GM12878 (cell line): ENCODE measurements around the gene CLDN14. TPM values are rescaled to one million over a fixed set of nuclear protein-coding genes. Genes with fewer than 3 reads are reported as not detected.
A peak's percentile ranks its signal among the peaks of the same experiment; 100 is the strongest.

Experiments
- ATAC-seq: fragments of 200-7000 bp; cut with Tn5 transposase; 3 replicates; pipeline ENCODE4 v1.9.1; 2020; ENCODE audit warnings: mild to moderate bottlenecking, moderate library complexity
- BruUV-seq: library from RNA; stranded (reverse); fragments of 400-500 nt; replicated peaks from 2 replicates; lab custom pipeline; 2021; lab: Mats Ljungman, UMichigan
- CTCF ChIA-PET: fragments of 300-600 bp; sonication (Branson Sonifier 250); formaldehyde crosslinking; extraction: SDS; loops from one replicate; lab custom pipeline; 2021; ENCODE audit warnings: inconsistent platforms; lab: Yijun Ruan, JAX
- POLR2A ChIA-PET: fragments of 350-600 bp; formaldehyde crosslinking; extraction: SDS; loops from one replicate; lab custom pipeline; 2021; ENCODE audit warnings: inconsistent platforms; lab: Charles Lee
- RAD21 ChIA-PET: fragments of 300-600 bp; sonication (Branson Sonifier 250); formaldehyde crosslinking; loops from one replicate; lab custom pipeline; 2023; ENCODE audit warnings: antibody characterized with exemption; ENCODE audit not compliant: unreplicated experiment; lab: Charles Lee
- SMC1A ChIA-PET: fragments of 300-600 bp; sonication (Branson Sonifier 250); formaldehyde crosslinking; loops from one replicate; lab custom pipeline; 2023; ENCODE audit not compliant: unreplicated experiment, uncharacterized antibody; lab: Charles Lee
- DNase-seq: peaks from one replicate; pipeline ENCODE4 v3.0.0-alpha.2; 2011; ENCODE audit warnings: low read depth, low spot score
- FAIRE-seq: peaks from 3 replicates; lab custom pipeline; 2011; peaks lifted over from hg19 to GRCh38; lab: Jason Lieb, UNC
- H2AFZ ChIP-seq: 2 replicates; pipeline ENCODE4 v1.6.0; 2011; ENCODE audit warnings: low read depth, low read length, control low read depth; ENCODE audit not compliant: control insufficient read depth
- H3K27ac ChIP-seq: 2 replicates; pipeline ENCODE4 v1.5.1; 2011; ENCODE audit warnings: control low read depth; ENCODE audit not compliant: control insufficient read depth, insufficient read depth
- H3K27me3 ChIP-seq, 2 experiments: replicated peaks in 1 of 2; 2 replicates each; pipeline versions ENCODE4 v1.6.0 to v1.6.1; 2011; ENCODE audit warnings: low read length in 1 of 2; ENCODE audit not compliant: control insufficient read depth in 2 of 2, insufficient read depth in 2 of 2
- H3K36me3 ChIP-seq, 2 experiments: 2 replicates each; pipeline ENCODE4 v1.5.1; 2011; ENCODE audit warnings: low read length in 1 of 2; ENCODE audit not compliant: control insufficient read depth in 2 of 2, insufficient read depth in 2 of 2
- H3K4me1 ChIP-seq: 2 replicates; pipeline ENCODE4 v1.6.1; 2011; ENCODE audit warnings: mild to moderate bottlenecking, low read length, moderate library complexity, mixed read lengths; ENCODE audit not compliant: control insufficient read depth, insufficient read depth
- H3K4me2 ChIP-seq: 2 replicates; pipeline ENCODE4 v1.6.0; 2011; ENCODE audit warnings: control low read depth; ENCODE audit not compliant: control insufficient read depth, insufficient read depth
- H3K4me3 ChIP-seq: fragments of 200-600 bp; sonication (generic); 2 replicates; pipeline ENCODE4 v1.5.1; 2016
- H3K79me2 ChIP-seq: 2 replicates; pipeline ENCODE4 v1.6.0; 2011; ENCODE audit warnings: low read length; ENCODE audit not compliant: control insufficient read depth, insufficient read depth
- H3K9ac ChIP-seq: 2 replicates; pipeline ENCODE4 v1.8.0; 2011; ENCODE audit warnings: low read length, control low read depth, mixed read lengths; ENCODE audit not compliant: control insufficient read depth, insufficient read depth
- H3K9me3 ChIP-seq: replicated peaks from 3 replicates; pipeline ENCODE4 v1.5.1; 2011; ENCODE audit warnings: mild to moderate bottlenecking, low read length; ENCODE audit not compliant: control insufficient read depth, insufficient read depth
- H4K20me1 ChIP-seq: 2 replicates; pipeline ENCODE4 v1.6.0; 2011; ENCODE audit not compliant: control insufficient read depth, insufficient read depth
- DPF2 ChIP-seq: fragments of 450-650 bp; IDR thresholded peaks from 2 replicates; pipeline ENCODE4 v1.6.1; 2017; ENCODE audit warnings: mild to moderate bottlenecking
- IKZF1 ChIP-seq: fragments of 450-650 bp; conservative IDR thresholded peaks from 2 replicates; pipeline ENCODE4 v1.6.1; 2017; ENCODE audit warnings: antibody characterized with exemption, mild to moderate bottlenecking
- MTA2 ChIP-seq: fragments of 450-650 bp; IDR thresholded peaks from 2 replicates; pipeline ENCODE4 v1.6.1; 2016; ENCODE audit warnings: low read depth, mild to moderate bottlenecking, moderate library complexity
- NFIC ChIP-seq: IDR thresholded peaks from 2 replicates; pipeline ENCODE4 v1.6.1; 2012; ENCODE audit warnings: low read depth, mild to moderate bottlenecking, inconsistent platforms, low read length, moderate library complexity
- RB1 ChIP-seq: fragments of 450-650 bp; formaldehyde crosslinking; IDR thresholded peaks from 2 replicates; pipeline ENCODE4 v1.6.1; 2017; ENCODE audit warnings: mild to moderate bottlenecking, borderline replicate concordance
- RUNX3 ChIP-seq: IDR thresholded peaks from 2 replicates; pipeline ENCODE4 v1.6.1; 2012; ENCODE audit warnings: low read length, inconsistent platforms
- SPI1 ChIP-seq: IDR thresholded peaks from 2 replicates; pipeline ENCODE4 v1.6.1; 2011; ENCODE audit warnings: low read depth, mild to moderate bottlenecking, low read length, moderate library complexity, borderline replicate concordance; ENCODE audit not compliant: insufficient read depth
- TCF12 ChIP-seq: IDR thresholded peaks from 2 replicates; pipeline ENCODE4 v1.6.1; 2011; ENCODE audit warnings: low read depth, mild to moderate bottlenecking, low read length
- ZNF592 ChIP-seq: fragments of 450-650 bp; IDR thresholded peaks from 2 replicates; pipeline ENCODE4 v1.6.1; 2017; ENCODE audit warnings: mild to moderate bottlenecking, moderate library complexity
- WGBS: methylation state at CpG from one replicate; pipeline ENCODE4 v1.1.6; 2016; ENCODE audit warnings: low lambda C conversion rate; ENCODE audit not compliant: insufficient replicate concordance, insufficient coverage; ENCODE audit errors: missing lambda C conversion rate; 5-methylcytosine and 5-hydroxymethylcytosine counted together
- in situ Hi-C: fragments of 300-500 bp; cut with MboI; formaldehyde crosslinking; loops from 9 replicates; pipeline ENCODE4 v1.14.3; 2018; ENCODE audit warnings: mixed read lengths
- intact Hi-C: fragments of 100-400 bp; cut with micrococcal nuclease; formaldehyde crosslinking; loops from one replicate; pipeline ENCODE4 v1.14.2; 2022; ENCODE audit not compliant: unreplicated experiment
- polyA plus RNA-seq, 11 experiments: library from polyadenylated mRNA; depleted of rRNA in 4 of 11; unstranded in 6 of 11; stranded (reverse) in 5 of 11; fragments of >200 nt; fragmentation: Nextera tagmentation in 4 of 11; fragmentation: Illumina TruSeq in 1 of 11; extraction: Ambion mirVana in 4 of 11; extraction: Trizol in 1 of 11; gene quantifications; 1 replicate in 1 of 11; 2 replicates in 10 of 11; pipeline versions ENCODE4 v1.2.1 to v1.2.3, GENCODE V29; 2011 to 2016; ENCODE audit warnings: inconsistent platforms in 2 of 11, missing spikeins in 2 of 11, low read depth in 1 of 11
- total RNA-seq, 4 experiments: library from RNA; depleted of rRNA in 3 of 4; stranded (reverse); fragments of >200 nt in 3 of 4; fragmentation: Illumina TruSeq in 1 of 4; extraction: Trizol in 1 of 4; gene quantifications; 2 replicates each; pipeline versions ENCODE4 v1.2.1 to v1.2.3, GENCODE V29; 2013 to 2021
- TF ChIP-seq, protein P1 (sequence below): IDR thresholded peaks from 2 replicates; pipeline ENCODE4 v1.6.1; 2011; ENCODE audit warnings: borderline replicate concordance, low read depth, mild to moderate bottlenecking, moderate library complexity, low read length; ENCODE audit not compliant: insufficient read depth, poor library complexity, severe bottlenecking
- TF ChIP-seq, protein P2 (sequence below): IDR thresholded peaks from 2 replicates; pipeline ENCODE4 v1.6.1; 2011; ENCODE audit warnings: low read depth, low read length, improper control_type of control experiment, borderline replicate concordance

CLDN14 gene
- total and polyA plus RNA-seq, 10 of the 15 experiments (the other 5 are each of a cell fraction or from before 2014, with no cell fraction given): 0.90 to 19.4 (median 6.6) TPM

GRCh38 chr21:36522219-36522808 lies 42.4 kb upstream of the CLDN14 start (continued):
- TF ChIP-seq, protein P1, sequence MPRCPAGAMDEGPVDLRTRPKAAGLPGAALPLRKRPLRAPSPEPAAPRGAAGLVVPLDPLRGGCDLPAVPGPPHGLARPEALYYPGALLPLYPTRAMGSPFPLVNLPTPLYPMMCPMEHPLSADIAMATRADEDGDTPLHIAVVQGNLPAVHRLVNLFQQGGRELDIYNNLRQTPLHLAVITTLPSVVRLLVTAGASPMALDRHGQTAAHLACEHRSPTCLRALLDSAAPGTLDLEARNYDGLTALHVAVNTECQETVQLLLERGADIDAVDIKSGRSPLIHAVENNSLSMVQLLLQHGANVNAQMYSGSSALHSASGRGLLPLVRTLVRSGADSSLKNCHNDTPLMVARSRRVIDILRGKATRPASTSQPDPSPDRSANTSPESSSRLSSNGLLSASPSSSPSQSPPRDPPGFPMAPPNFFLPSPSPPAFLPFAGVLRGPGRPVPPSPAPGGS: no peak
- TF ChIP-seq MTA2: no peak
- TF ChIP-seq, all 136 proteins: peak for 0

GRCh38 chr21:36518883-36519492 lies 39.1 kb upstream of the CLDN14 start:
- no peak overlapping the region for H3K4me3 ChIP-seq
- CTCF ChIA-PET: interaction anchor here (1.2 to 5.5 kb wide), 3 partner anchors 15 to 17 kb away, joined by 3 to 38 read pairs (median 7); no protein-coding TSS in a partner anchor
- peak overlapping the region; percentile 91 for H3K27ac ChIP-seq
- no peaks in the 10 kb centered on the region for H4K20me1 ChIP-seq
- SMC1A ChIA-PET: interaction anchor here (0.7 to 11.6 kb wide), 8 partner anchors 9 to 197 kb away, joined by 3 to 231 read pairs (median 4); no protein-coding TSS in a partner anchor
- 41% methylated on average over 10 of the region's 10 CpGs for WGBS
- ATAC-seq (peak; percentile 77), DNase-seq (no peak), FAIRE-seq (peak; percentile 75)
- no peak overlapping the region; the same call in 1 of the 2 replicates for H2AFZ ChIP-seq
- H3K79me2 ChIP-seq: peaks cover 5% of the 10 kb centered on the region
- peaks cover 16% of the 10 kb centered on the region; the same call in 2 of the 3 replicates for H3K9me3 ChIP-seq
- in situ Hi-C loops: loop anchor here (25.0 kb wide), 1 partner anchor 1718 kb away; no protein-coding TSS in a partner anchor
- peak overlapping the region; percentile 45 for H3K9ac ChIP-seq
- BruUV-seq: no TSS peak
- intact Hi-C loops: loop anchor here (1.0 to 2.0 kb wide), 2 partner anchors 14 to 16 kb away; no protein-coding TSS in a partner anchor
- no peaks in the 10 kb centered on the region for H3K36me3 ChIP-seq
- H3K27me3 ChIP-seq: no peaks in the 10 kb centered on the region
- POLR2A ChIA-PET: interaction anchor here (1.0 to 11.6 kb wide), 4 partner anchors 9 to 22 kb away, joined by 3 to 146 read pairs (median 26); no protein-coding TSS in a partner anchor
- RAD21 ChIA-PET: interaction anchor here (0.6 to 11.3 kb wide), 9 partner anchors 9 to 66 kb away, joined by 3 to 189 read pairs (median 6); no protein-coding TSS in a partner anchor
- H3K4me1 ChIP-seq: peaks cover 50% of the 10 kb centered on the region
- peak overlapping the region; percentile 36 for H3K4me2 ChIP-seq
- TF ChIP-seq SPI1 (0 out of 2 replicates have a peak, but pooled peaks have one; percentile 45), RUNX3 (0 out of 2 replicates have a peak, but pooled peaks have one; percentile 55), IKZF1 (peak; percentile 41), RB1 (no peak), DPF2 (0 out of 2 replicates have a peak, but pooled peaks have one; percentile 30), ZNF592 (peak; percentile 66; the same call in 1 of the 2 replicates), TCF12 (peak; percentile 84; the same call in 1 of the 2 replicates), NFIC (0 out of 2 replicates have a peak, but pooled peaks have one; percentile 18)
- TF ChIP-seq, protein P2, sequence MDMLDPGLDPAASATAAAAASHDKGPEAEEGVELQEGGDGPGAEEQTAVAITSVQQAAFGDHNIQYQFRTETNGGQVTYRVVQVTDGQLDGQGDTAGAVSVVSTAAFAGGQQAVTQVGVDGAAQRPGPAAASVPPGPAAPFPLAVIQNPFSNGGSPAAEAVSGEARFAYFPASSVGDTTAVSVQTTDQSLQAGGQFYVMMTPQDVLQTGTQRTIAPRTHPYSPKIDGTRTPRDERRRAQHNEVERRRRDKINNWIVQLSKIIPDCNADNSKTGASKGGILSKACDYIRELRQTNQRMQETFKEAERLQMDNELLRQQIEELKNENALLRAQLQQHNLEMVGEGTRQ: no peak
- TF ChIP-seq, protein P1: peak; percentile 36
